Panc1 (cell line): Measurements from ENCODE around the gene HSD17B11. TPM values are rescaled to one million over a fixed set of nuclear protein-coding genes. Genes with fewer than 3 reads are reported as not detected.
A peak's percentile ranks its signal among the peaks of the same experiment; 100 is the strongest.

Source experiments
- ATAC-seq: fragments of 200-7000 bp; cut with Tn5 transposase; 2 replicates; pipeline ENCODE4 v1.9.1; 2020; ENCODE audit warnings: mild to moderate bottlenecking, moderate library complexity
- BruUV-seq: library from RNA; stranded (reverse); fragments of 400-500 nt; replicated peaks from 2 replicates; lab custom pipeline; 2021; lab: Mats Ljungman, UMichigan
- CTCF ChIA-PET: fragments of 300-600 bp; sonication (Branson Sonifier 250); formaldehyde crosslinking; loops from one replicate; lab custom pipeline; 2022; ENCODE audit warnings: antibody characterized with exemption; lab: Charles Lee
- POLR2A ChIA-PET: fragments of 300-600 bp; sonication (Branson Sonifier 250); formaldehyde crosslinking; loops from one replicate; lab custom pipeline; 2022; ENCODE audit warnings: antibody characterized with exemption; lab: Charles Lee
- DNase-seq: peaks from one replicate; pipeline ENCODE4 v3.0.0-alpha.2; 2010; ENCODE audit warnings: low read depth, low spot score
- H3K27ac ChIP-seq: 2 replicates; pipeline ENCODE4 v1.5.1; 2011; ENCODE audit warnings: mild to moderate bottlenecking, low read length, inconsistent platforms
- H3K27me3 ChIP-seq: fragments of 200-500 bp; sonication (Bioruptor generic); 2 replicates; pipeline ENCODE4 v1.6.0; 2014; ENCODE audit warnings: low read length, inconsistent platforms; ENCODE audit not compliant: control insufficient read depth, insufficient read depth
- H3K36me3 ChIP-seq: fragments of 200-500 bp; sonication (Bioruptor generic); 2 replicates; pipeline ENCODE4 v1.5.1; 2014; ENCODE audit warnings: inconsistent platforms, mild to moderate bottlenecking, low read length, moderate library complexity; ENCODE audit not compliant: control insufficient read depth, insufficient read depth
- H3K4me1 ChIP-seq: 2 replicates; pipeline ENCODE4 v1.5.1; 2011; ENCODE audit warnings: inconsistent platforms, mild to moderate bottlenecking, low read length, moderate library complexity; ENCODE audit not compliant: control insufficient read depth, insufficient read depth
- H3K4me3 ChIP-seq, 2 experiments: 2 replicates each; pipeline ENCODE4 v1.5.1; 2011 to 2012; ENCODE audit warnings: low read depth in 2 of 2, low read length in 2 of 2, mild to moderate bottlenecking in 2 of 2, inconsistent platforms in 1 of 2, moderate library complexity in 1 of 2
- H3K9me3 ChIP-seq: fragments of 200-500 bp; sonication (Bioruptor generic); 2 replicates; pipeline ENCODE4 v1.5.1; 2014; ENCODE audit warnings: low read depth, mild to moderate bottlenecking, inconsistent platforms, low read length, moderate library complexity; ENCODE audit not compliant: control insufficient read depth, insufficient read depth
- POLR2AphosphoS5 ChIP-seq: IDR thresholded peaks from 2 replicates; pipeline ENCODE4 v1.6.1; 2012; ENCODE audit warnings: mild to moderate bottlenecking, low read depth, low read length, moderate library complexity
- SIN3A ChIP-seq: IDR thresholded peaks from 2 replicates; pipeline ENCODE4 v1.6.1; 2012; ENCODE audit warnings: low read depth, mild to moderate bottlenecking, low read length, moderate library complexity, borderline replicate concordance; ENCODE audit not compliant: insufficient read depth
- TCF7L2 ChIP-seq: IDR thresholded peaks from 2 replicates; pipeline ENCODE4 v1.6.1; 2011; ENCODE audit warnings: mild to moderate bottlenecking, low read depth, low read length, inconsistent platforms
- in situ Hi-C: cut with HindIII; loops from 2 replicates; pipeline ENCODE4 v1.10.0; 2016; ENCODE audit warnings: low sequenced_read_pairs, low pct_unique_long_range_greater_than_20kb
- intact Hi-C: fragments of 100-400 bp; cut with micrococcal nuclease; formaldehyde crosslinking; loops from one replicate; pipeline ENCODE4 v1.10.0; 2022; ENCODE audit not compliant: unreplicated experiment
- total RNA-seq: library from RNA; stranded (reverse); gene quantifications from one replicate; pipeline ENCODE4 v1.2.1, GENCODE V29; 2021; ENCODE audit not compliant: unreplicated experiment
- TF ChIP-seq, protein P1 (sequence below), 2 experiments: IDR thresholded peaks; 2 replicates each; pipeline ENCODE4 v1.6.1; 2011 to 2012; ENCODE audit warnings: low read depth in 2 of 2, control low read depth in 1 of 2, low read length in 1 of 2, mild to moderate bottlenecking in 1 of 2, moderate library complexity in 1 of 2; ENCODE audit not compliant: insufficient read depth in 1 of 2
- TF ChIP-seq, protein P2 (sequence below): fragments of 450-650 bp; IDR thresholded peaks from 2 replicates; pipeline ENCODE4 v1.5.1; 2017; ENCODE audit warnings: mild to moderate bottlenecking

HSD17B11 gene
- total RNA-seq, 1 experiment from 2014 or later: 34.9 TPM

- no peak for TF ChIP-seq SIN3A
- TF ChIP-seq TCF7L2: no peak
- no peak for TF ChIP-seq POLR2AphosphoS5
- TF ChIP-seq, protein P1, sequence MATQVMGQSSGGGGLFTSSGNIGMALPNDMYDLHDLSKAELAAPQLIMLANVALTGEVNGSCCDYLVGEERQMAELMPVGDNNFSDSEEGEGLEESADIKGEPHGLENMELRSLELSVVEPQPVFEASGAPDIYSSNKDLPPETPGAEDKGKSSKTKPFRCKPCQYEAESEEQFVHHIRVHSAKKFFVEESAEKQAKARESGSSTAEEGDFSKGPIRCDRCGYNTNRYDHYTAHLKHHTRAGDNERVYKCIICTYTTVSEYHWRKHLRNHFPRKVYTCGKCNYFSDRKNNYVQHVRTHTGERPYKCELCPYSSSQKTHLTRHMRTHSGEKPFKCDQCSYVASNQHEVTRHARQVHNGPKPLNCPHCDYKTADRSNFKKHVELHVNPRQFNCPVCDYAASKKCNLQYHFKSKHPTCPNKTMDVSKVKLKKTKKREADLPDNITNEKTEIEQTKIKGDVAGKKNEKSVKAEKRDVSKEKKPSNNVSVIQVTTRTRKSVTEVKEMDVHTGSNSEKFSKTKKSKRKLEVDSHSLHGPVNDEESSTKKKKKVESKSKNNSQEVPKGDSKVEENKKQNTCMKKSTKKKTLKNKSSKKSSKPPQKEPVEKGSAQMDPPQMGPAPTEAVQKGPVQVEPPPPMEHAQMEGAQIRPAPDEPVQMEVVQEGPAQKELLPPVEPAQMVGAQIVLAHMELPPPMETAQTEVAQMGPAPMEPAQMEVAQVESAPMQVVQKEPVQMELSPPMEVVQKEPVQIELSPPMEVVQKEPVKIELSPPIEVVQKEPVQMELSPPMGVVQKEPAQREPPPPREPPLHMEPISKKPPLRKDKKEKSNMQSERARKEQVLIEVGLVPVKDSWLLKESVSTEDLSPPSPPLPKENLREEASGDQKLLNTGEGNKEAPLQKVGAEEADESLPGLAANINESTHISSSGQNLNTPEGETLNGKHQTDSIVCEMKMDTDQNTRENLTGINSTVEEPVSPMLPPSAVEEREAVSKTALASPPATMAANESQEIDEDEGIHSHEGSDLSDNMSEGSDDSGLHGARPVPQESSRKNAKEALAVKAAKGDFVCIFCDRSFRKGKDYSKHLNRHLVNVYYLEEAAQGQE (IDR thresholded peaks at IDR 0.05; ENCODE audit: insufficient read depth in 1 of 2, low read depth in 2 of 2, low read length in 1 of 2): no peak
- TF ChIP-seq, protein P2, sequence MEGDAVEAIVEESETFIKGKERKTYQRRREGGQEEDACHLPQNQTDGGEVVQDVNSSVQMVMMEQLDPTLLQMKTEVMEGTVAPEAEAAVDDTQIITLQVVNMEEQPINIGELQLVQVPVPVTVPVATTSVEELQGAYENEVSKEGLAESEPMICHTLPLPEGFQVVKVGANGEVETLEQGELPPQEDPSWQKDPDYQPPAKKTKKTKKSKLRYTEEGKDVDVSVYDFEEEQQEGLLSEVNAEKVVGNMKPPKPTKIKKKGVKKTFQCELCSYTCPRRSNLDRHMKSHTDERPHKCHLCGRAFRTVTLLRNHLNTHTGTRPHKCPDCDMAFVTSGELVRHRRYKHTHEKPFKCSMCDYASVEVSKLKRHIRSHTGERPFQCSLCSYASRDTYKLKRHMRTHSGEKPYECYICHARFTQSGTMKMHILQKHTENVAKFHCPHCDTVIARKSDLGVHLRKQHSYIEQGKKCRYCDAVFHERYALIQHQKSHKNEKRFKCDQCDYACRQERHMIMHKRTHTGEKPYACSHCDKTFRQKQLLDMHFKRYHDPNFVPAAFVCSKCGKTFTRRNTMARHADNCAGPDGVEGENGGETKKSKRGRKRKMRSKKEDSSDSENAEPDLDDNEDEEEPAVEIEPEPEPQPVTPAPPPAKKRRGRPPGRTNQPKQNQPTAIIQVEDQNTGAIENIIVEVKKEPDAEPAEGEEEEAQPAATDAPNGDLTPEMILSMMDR: no peak
- no peak for ATAC-seq
- Histone ChIP-seq H3K27ac (no peak overlapping the region), H3K4me1 (no peaks in the 10 kb centered on the region), H3K4me3 (no peak overlapping the region), H3K9me3 (no peaks in the 10 kb centered on the region), H3K27me3 (no peaks in the 10 kb centered on the region), H3K36me3 (no peaks in the 10 kb centered on the region)
- DNase-seq: no peak
- in situ Hi-C loops (no loop called here), intact Hi-C loops (no loop called here)
- POLR2A ChIA-PET: no interaction called here
- CTCF ChIA-PET: no interaction called here
- no TSS peak for BruUV-seq
These were observed 85.4 kb downstream of the HSD17B11 start for GRCh38 chr4:87305562-87305961.

- DNase-seq (no peak), ATAC-seq (peak; percentile 65)
- no peaks in the 10 kb centered on the region for H3K27me3 ChIP-seq
- ChIA-PET POLR2A (interaction anchor here (0.7 kb wide), 1 partner anchor 652 kb away, joined by 3 read pairs; no protein-coding TSS in a partner anchor), CTCF (no interaction called here)
- TF ChIP-seq POLR2AphosphoS5: no peak
- TF ChIP-seq TCF7L2: peak; percentile 65
- no peak for TF ChIP-seq SIN3A
- in situ Hi-C loops: no loop called here
- no peaks in the 10 kb centered on the region for H3K9me3 ChIP-seq
- no peaks in the 10 kb centered on the region for H3K4me1 ChIP-seq
- H3K4me3 ChIP-seq: no peak overlapping the region
- no TSS peak for BruUV-seq
- H3K36me3 ChIP-seq: no peaks in the 10 kb centered on the region
- H3K27ac ChIP-seq: no peak overlapping the region
- intact Hi-C loops: no loop called here
These were observed 86.1 kb downstream of the HSD17B11 start for GRCh38 chr4:87304745-87305432.

DNA sequence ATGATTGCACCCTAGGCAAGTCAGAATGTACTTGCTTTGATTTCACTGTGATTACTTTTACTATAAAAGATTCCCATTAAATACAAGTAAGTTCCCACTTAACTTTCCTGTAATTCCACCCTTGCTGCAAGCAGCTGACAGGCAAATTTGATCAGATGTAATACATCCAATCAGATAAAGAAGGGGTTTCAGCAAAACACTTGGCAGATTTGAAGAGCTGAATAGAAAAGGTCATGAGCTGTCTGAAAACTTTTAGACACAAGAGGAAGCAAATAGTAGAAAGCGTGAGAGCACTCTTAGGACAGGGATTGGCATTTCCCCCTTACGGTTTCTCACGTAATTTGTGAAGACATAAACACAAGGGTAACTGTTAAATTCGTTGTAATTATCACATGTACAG lies 91.1 kb downstream of the HSD17B11 start:
- Histone ChIP-seq H3K27me3 (no peaks in the 10 kb centered on the region), H3K9me3 (no peaks in the 10 kb centered on the region), H3K27ac (no peak overlapping the region), H3K4me3 (no peak overlapping the region), H3K4me1 (no peaks in the 10 kb centered on the region), H3K36me3 (no peaks in the 10 kb centered on the region)
- BruUV-seq: no TSS peak
- in situ Hi-C loops: no loop called here
- ATAC-seq (no peak), DNase-seq (no peak)
- ChIA-PET POLR2A (no interaction called here), CTCF (no interaction called here)
- TF ChIP-seq TCF7L2 (no peak), POLR2AphosphoS5 (no peak), SIN3A (no peak)
- TF ChIP-seq, protein P1 (IDR thresholded peaks at IDR 0.05; ENCODE audit: insufficient read depth in 1 of 2, low read depth in 2 of 2, low read length in 1 of 2): no peak
- TF ChIP-seq, protein P2: no peak
- intact Hi-C loops: no loop called here
